Measurements from ENCODE around the gene XPC. TPM values are rescaled to one million over a fixed set of nuclear protein-coding genes. Genes with fewer than 3 reads are reported as not detected.

Gene XPC
- total and polyA plus RNA-seq, 3 experiments from 2014 or later: 38.8 to 44.0 (median 38.9) TPM

DNA sequence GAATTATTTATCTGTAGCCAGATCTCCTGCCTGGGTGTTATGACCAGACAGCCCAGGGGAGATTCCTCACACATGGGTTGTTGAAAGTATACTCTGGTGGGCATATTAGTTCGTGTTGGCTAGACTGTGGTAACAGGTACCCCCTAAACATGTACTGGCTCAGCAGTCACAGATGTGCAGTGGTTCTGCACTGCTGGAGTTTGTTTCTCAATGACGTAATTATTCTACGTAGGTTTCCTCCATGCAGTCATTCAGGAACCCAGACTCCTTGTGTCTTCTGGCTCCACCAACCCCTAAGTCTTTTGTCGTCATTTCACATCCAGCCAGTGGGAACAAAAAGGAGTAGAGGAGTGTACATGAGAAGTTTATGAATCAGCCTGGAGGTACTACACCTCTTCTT lies 16.5 kb upstream of the XPC start:
- peaks cover 37 to 40% (median 38%) of the 10 kb centered on the region in 3 donors for H3K4me1 Mint-ChIP-seq
- Histone ChIP-seq H3K4me3 (ENCODE audit: low read length) (no peak overlapping the region), H3K27me3 (ENCODE audit: insufficient read depth, low read length, poor library complexity, severe bottlenecking) (no peaks in the 10 kb centered on the region), H3K27ac (ENCODE audit: low read depth, low read length) (no peak overlapping the region), H3K4me1 (ENCODE audit: insufficient read depth, low read length) (no peaks in the 10 kb centered on the region), H3K36me3 (ENCODE audit: insufficient read depth, low read length) (peaks cover 6% of the 10 kb centered on the region), H3K9me3 (ENCODE audit: low read length) (no peaks in the 10 kb centered on the region)
- H3K36me3 Mint-ChIP-seq: peaks cover 9 to 64% (median 26%) of the 10 kb centered on the region in 3 donors
- peak overlapping the region in 1 of 8 donors; percentile 48 for H3K27ac Mint-ChIP-seq
- no peaks in the 10 kb centered on the region for H3K9me3 Mint-ChIP-seq
- no peak overlapping the region for H3K4me3 Mint-ChIP-seq
- CTCF ChIA-PET: no interaction called here
- POLR2A ChIA-PET: no interaction called here
- DNase-seq: no peak
- H3K27me3 Mint-ChIP-seq: no peaks in the 10 kb centered on the region

DNA sequence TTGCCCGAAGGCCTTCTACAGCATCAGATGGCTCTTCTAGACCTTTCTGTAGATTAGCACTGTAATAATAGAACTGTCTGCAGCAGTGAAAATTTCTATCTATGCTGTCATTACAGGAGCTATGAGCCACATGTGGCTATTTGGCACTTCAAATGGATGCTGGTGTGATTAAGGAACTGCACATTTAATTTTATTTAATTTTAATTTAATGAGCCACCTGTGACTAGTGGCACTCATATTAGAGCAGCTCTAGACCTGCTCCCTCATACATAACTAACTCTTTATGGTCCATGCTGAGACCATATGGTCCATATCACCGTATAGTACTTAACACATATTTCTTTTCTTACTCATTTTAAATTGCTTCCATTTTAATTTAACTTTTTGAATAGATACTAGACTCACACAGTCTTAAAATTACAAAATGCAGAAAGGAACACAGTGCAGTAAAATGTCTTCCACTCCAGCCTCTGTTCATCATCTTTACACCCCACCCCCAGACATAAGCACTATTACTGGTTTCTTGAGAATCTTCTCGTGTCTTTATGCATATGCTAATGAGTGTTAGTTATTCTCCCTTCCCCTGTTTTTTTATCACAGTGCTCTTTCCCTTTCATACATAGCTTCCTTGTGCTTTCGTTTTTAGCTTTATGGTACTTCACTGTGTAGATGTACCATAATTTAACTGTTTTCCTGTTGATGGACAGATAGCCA lies 9.8 kb upstream of the XPC start:
- Mint-ChIP-seq H3K27me3 (no peaks in the 10 kb centered on the region), H3K9me3 (no peaks in the 10 kb centered on the region), H3K36me3 (peaks cover 19 to 60% (median 32%) of the 10 kb centered on the region in 3 donors), H3K4me3 (peak overlapping the region in 1 of 7 donors; percentile 65), H3K4me1 (peaks cover 55 to 78% (median 69%) of the 10 kb centered on the region in 3 donors), H3K27ac (peak overlapping the region in 2 of 8 donors; percentile 12 to 20)
- no peaks in the 10 kb centered on the region for H3K4me1 ChIP-seq (ENCODE audit: insufficient read depth, low read length)
- DNase-seq: no peak
- no peaks in the 10 kb centered on the region for H3K27me3 ChIP-seq (ENCODE audit: insufficient read depth, low read length, poor library complexity, severe bottlenecking)
- no peaks in the 10 kb centered on the region for H3K9me3 ChIP-seq (ENCODE audit: low read length)
- CTCF ChIA-PET: interaction anchor here (1.6 kb wide), 1 partner anchor 15 kb away, joined by 5 read pairs; no protein-coding TSS in a partner anchor
- no peak overlapping the region for H3K4me3 ChIP-seq (ENCODE audit: low read length)
- POLR2A ChIA-PET: no interaction called here
- H3K27ac ChIP-seq (ENCODE audit: low read depth, low read length): no peak overlapping the region
- H3K36me3 ChIP-seq (ENCODE audit: insufficient read depth, low read length): peaks cover 9% of the 10 kb centered on the region

DNA sequence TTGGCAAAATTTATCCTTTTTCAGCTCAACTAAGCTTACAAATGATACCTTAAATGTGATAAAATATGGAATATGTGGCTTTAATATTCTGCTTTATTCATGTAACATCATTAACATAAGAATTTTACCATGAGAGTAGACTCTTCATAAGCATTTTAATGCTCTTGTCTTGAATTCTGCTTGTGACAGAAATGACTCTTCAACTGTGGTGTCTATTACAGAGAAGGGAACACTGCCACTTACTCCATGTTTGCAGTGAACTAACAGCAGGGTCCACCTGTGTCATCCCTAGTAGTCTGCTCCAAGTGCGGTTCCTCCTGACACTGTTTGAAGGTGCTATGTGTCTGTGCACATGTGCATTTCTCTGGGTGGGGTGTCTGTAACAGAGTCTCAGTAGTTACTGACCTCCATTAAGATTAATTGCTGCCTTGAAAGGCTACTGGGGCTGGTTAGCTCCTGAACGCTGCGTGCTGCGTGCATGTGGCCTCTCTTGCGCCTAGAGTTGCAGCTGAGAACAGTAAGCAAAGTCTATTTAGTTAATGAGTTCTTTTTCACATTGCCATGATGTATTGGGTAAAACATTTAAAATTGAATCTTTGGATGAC lies 8.6 kb upstream of the XPC start:
- H3K4me3 Mint-ChIP-seq: no peak overlapping the region
- CTCF ChIA-PET: interaction anchor here (1.7 kb wide), 1 partner anchor 16 kb away, joined by 4 read pairs; no protein-coding TSS in a partner anchor

DNA sequence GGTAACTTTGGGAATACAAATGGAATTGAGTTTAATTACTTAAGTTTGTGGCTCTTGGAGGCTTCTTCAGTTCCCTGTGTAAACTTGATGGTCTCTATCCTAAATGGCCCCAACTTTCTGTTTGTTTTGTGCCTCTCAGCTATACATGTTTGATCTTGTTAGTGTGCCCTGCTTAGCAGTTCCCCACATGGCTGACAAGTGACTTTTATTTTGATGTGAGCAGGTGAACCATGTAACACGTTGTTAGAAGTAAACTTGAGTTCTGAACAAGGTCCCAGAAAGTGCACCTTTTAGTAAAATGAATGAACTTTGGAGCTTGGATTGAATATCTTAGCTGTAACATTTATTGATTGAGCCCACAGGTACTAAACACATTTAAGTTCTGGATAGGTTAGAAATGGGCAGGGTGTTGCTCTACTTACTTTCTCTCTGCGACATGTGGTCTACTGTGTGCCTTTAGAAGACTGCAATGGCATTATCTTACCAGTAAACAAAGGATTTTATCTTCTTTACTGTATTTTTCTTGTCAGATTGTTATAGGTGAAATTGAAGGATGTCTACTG lies 4.7 kb upstream of the XPC start:
- CTCF ChIA-PET: no interaction called here
- POLR2A ChIA-PET: no interaction called here

More for the DNA sequence above, 8.6 kb upstream of the XPC start:
- Mint-ChIP-seq H3K4me1 (peaks cover 48 to 77% (median 68%) of the 10 kb centered on the region in 3 donors), H3K36me3 (peaks cover 19 to 73% (median 32%) of the 10 kb centered on the region in 3 donors), H3K27ac (peak overlapping the region in 1 of 8 donors; percentile 6), H3K9me3 (no peaks in the 10 kb centered on the region), H3K27me3 (no peaks in the 10 kb centered on the region)
- H3K9me3 ChIP-seq (ENCODE audit: low read length): no peaks in the 10 kb centered on the region
- H3K27me3 ChIP-seq (ENCODE audit: insufficient read depth, low read length, poor library complexity, severe bottlenecking): no peaks in the 10 kb centered on the region
- peaks cover 22% of the 10 kb centered on the region for H3K36me3 ChIP-seq (ENCODE audit: insufficient read depth, low read length)
- POLR2A ChIA-PET: no interaction called here
- H3K4me3 ChIP-seq (ENCODE audit: low read length): no peak overlapping the region
- no peak for DNase-seq
- H3K27ac ChIP-seq (ENCODE audit: low read depth, low read length): no peak overlapping the region
- H3K4me1 ChIP-seq (ENCODE audit: insufficient read depth, low read length): no peaks in the 10 kb centered on the region

DNA sequence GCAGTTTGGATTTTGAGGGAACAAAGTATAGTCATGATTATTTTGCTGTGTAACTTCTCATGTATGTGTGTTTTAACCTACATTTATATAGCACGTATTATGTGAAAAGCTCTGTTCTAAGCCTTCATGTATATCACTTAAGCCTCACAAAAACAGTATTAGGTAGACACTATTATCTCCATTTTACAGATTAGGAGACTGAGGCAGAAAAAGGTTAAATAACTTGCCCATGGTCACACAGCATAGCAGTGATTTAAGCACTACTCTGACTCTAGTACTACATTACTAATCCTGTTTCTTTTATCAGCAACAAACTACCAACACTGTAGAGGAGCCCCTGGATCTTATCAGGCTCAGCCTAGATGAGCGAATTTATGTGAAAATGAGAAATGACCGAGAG lies 2.9 kb upstream of the XPC start:
- Mint-ChIP-seq H3K27me3 (peaks cover 0 to 2% of the 10 kb centered on the region in 2 donors), H3K9me3 (no peaks in the 10 kb centered on the region), H3K4me1 (peaks cover 43 to 68% (median 63%) of the 10 kb centered on the region in 3 donors), H3K27ac (peak overlapping the region in 1 of 8 donors; percentile 94), H3K4me3 (peak overlapping the region in 1 of 7 donors; percentile 57), H3K36me3 (peaks cover 3 to 58% (median 14%) of the 10 kb centered on the region in 3 donors)
- DNase-seq: no peak
- Histone ChIP-seq H3K36me3 (ENCODE audit: insufficient read depth, low read length) (peaks cover 29% of the 10 kb centered on the region), H3K27me3 (ENCODE audit: insufficient read depth, low read length, poor library complexity, severe bottlenecking) (no peaks in the 10 kb centered on the region), H3K4me1 (ENCODE audit: insufficient read depth, low read length) (peaks cover 20% of the 10 kb centered on the region), H3K9me3 (ENCODE audit: low read length) (no peaks in the 10 kb centered on the region), H3K27ac (ENCODE audit: low read depth, low read length) (no peak overlapping the region), H3K4me3 (ENCODE audit: low read length) (no peak overlapping the region)
- POLR2A ChIA-PET: interaction anchor here (0.5 kb wide), 1 partner anchor 875 kb away, joined by 3 read pairs; no protein-coding TSS in a partner anchor
- CTCF ChIA-PET: no interaction called here

More for the DNA sequence above, 4.7 kb upstream of the XPC start:
- Mint-ChIP-seq H3K4me3 (no peak overlapping the region), H3K9me3 (no peaks in the 10 kb centered on the region), H3K4me1 (peaks cover 33 to 65% (median 55%) of the 10 kb centered on the region in 3 donors), H3K27me3 (peaks cover 0 to 2% of the 10 kb centered on the region in 2 donors), H3K27ac (peak overlapping the region in 2 of 8 donors; percentile 40 to 61), H3K36me3 (peaks cover 3 to 63% (median 20%) of the 10 kb centered on the region in 3 donors)
- Histone ChIP-seq H3K27ac (ENCODE audit: low read depth, low read length) (no peak overlapping the region), H3K36me3 (ENCODE audit: insufficient read depth, low read length) (peaks cover 29% of the 10 kb centered on the region), H3K27me3 (ENCODE audit: insufficient read depth, low read length, poor library complexity, severe bottlenecking) (no peaks in the 10 kb centered on the region), H3K4me1 (ENCODE audit: insufficient read depth, low read length) (peaks cover 10% of the 10 kb centered on the region), H3K9me3 (ENCODE audit: low read length) (no peaks in the 10 kb centered on the region), H3K4me3 (ENCODE audit: low read length) (no peak overlapping the region)
- DNase-seq: no peak

DNA sequence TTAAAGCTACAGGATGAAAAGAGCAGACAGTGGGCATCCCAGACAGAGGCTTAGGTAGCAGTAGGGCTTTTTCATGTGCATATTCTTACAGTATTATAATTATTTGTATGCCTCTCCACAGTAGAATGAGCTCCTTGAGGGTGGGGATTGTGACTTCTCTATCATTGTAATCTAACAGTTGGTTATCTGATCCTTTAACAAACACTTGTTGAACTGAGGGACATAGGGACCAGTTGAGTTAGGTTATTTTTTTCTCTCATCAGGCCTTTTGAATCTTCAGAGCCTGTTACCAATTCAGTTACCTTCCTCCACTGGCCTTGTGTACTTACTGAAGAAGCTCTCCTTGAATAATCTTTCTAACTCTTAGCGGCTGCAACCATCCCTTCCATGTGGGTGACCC lies 1.4 kb upstream of the XPC start:
- Histone ChIP-seq H3K9me3 (ENCODE audit: low read length) (no peaks in the 10 kb centered on the region), H3K27ac (ENCODE audit: low read depth, low read length) (peak overlapping the region; percentile 96), H3K4me1 (ENCODE audit: insufficient read depth, low read length) (peaks cover 34% of the 10 kb centered on the region), H3K27me3 (ENCODE audit: insufficient read depth, low read length, poor library complexity, severe bottlenecking) (no peaks in the 10 kb centered on the region), H3K4me3 (ENCODE audit: low read length) (no peak overlapping the region), H3K36me3 (ENCODE audit: insufficient read depth, low read length) (peaks cover 29% of the 10 kb centered on the region)
- Mint-ChIP-seq H3K9me3 (no peaks in the 10 kb centered on the region), H3K4me3 (peak overlapping the region; percentile 92 to 100 (median 98)), H3K27me3 (peaks cover 0 to 2% of the 10 kb centered on the region in 2 donors), H3K27ac (peak overlapping the region; percentile 94 to 100 (median 99)), H3K36me3 (peaks cover 0 to 46% (median 11%) of the 10 kb centered on the region in 3 donors), H3K4me1 (peaks cover 53 to 75% (median 74%) of the 10 kb centered on the region in 3 donors)
- ChIA-PET POLR2A (interaction anchor here (0.6 to 3.5 kb wide), 3 partner anchors 26 to 471 kb away, joined by 3 to 78 read pairs (median 30); partner anchors contain the start of genes CCDC174, CHCHD4 and TMEM43), CTCF (interaction anchor here (2.0 to 3.1 kb wide), 4 partner anchors 24 to 283 kb away, joined by 5 to 30 read pairs (median 16); partner anchors contain the start of genes CHCHD4 and TMEM43)
- DNase-seq: no peak

DNA sequence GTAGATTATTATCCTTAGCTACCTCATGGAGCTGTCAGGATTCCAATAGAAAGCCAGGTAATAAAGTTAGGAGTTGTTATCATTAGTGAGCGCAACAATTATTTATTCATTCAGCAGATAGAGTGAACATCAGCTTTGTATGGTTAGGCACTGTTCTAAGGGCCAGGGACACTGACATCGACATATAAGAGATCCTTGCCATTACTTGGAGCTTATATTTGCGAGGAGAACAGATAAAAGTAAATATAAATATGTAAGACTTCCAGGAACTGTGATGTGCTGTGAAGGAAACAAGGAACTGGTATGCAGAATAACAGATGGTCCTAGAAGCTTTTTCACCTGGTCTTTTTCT lies 689 bp upstream of the XPC start:
- H3K27me3 Mint-ChIP-seq: peaks cover 0 to 2% of the 10 kb centered on the region in 2 donors
- H3K4me3 ChIP-seq (ENCODE audit: low read length): peak overlapping the region; percentile 79
- no peaks in the 10 kb centered on the region for H3K9me3 Mint-ChIP-seq
- H3K9me3 ChIP-seq (ENCODE audit: low read length): no peaks in the 10 kb centered on the region
- H3K4me3 Mint-ChIP-seq: peak overlapping the region; percentile 92 to 100 (median 98)
- H3K36me3 ChIP-seq (ENCODE audit: insufficient read depth, low read length): peaks cover 28% of the 10 kb centered on the region
- DNase-seq: no peak
- peak overlapping the region; percentile 94 to 100 (median 99) for H3K27ac Mint-ChIP-seq
- H3K36me3 Mint-ChIP-seq: peaks cover 0 to 44% (median 11%) of the 10 kb centered on the region in 3 donors
- H3K4me1 ChIP-seq (ENCODE audit: insufficient read depth, low read length): peaks cover 41% of the 10 kb centered on the region
- peaks cover 58 to 82% (median 81%) of the 10 kb centered on the region in 3 donors for H3K4me1 Mint-ChIP-seq
- CTCF ChIA-PET: interaction anchor here (1.0 to 3.1 kb wide), 7 partner anchors 24 to 283 kb away, joined by 3 to 30 read pairs (median 5); partner anchors contain the start of genes CHCHD4 and TMEM43
- POLR2A ChIA-PET: interaction anchor here (0.5 to 3.5 kb wide), 13 partner anchors 10 to 1527 kb away, joined by 3 to 78 read pairs (median 8); partner anchors contain the start of genes CCDC174, CHCHD4, SLC6A6 and TMEM43
- no peaks in the 10 kb centered on the region for H3K27me3 ChIP-seq (ENCODE audit: insufficient read depth, low read length, poor library complexity, severe bottlenecking)
- H3K27ac ChIP-seq (ENCODE audit: low read depth, low read length): peak overlapping the region; percentile 96

Data from CD8-positive, alpha-beta memory T cell (primary cell).